NB4 (cell line): ENCODE results near the gene WNT3.

Experiments used
- CTCF ChIP-seq: IDR thresholded peaks from one replicate; pipeline ENCODE4 v1.5.1; 2012; ENCODE audit warnings: low read depth, low read length
- MAX ChIP-seq: IDR thresholded peaks from 2 replicates; pipeline ENCODE4 v1.6.1; 2011; ENCODE audit warnings: low read depth, low read length
- MYC ChIP-seq: IDR thresholded peaks from 2 replicates; pipeline ENCODE4 v1.6.1; 2011; ENCODE audit warnings: low read depth, low read length
- POLR2A ChIP-seq: IDR thresholded peaks from 2 replicates; pipeline ENCODE4 v1.6.1; 2011; ENCODE audit warnings: mild to moderate bottlenecking; ENCODE audit not compliant: insufficient read length; ENCODE audit errors: extremely low read depth

- TF ChIP-seq CTCF: no peak
- no peak for TF ChIP-seq POLR2A
- no peak for TF ChIP-seq MAX
- no peak for TF ChIP-seq MYC
Measured at GRCh38 chr17:46847204-46848191, 29.0 kb upstream of the WNT3 start.
